Measurements from ENCODE around the gene PRTN3. TPM values are rescaled to one million over a fixed set of nuclear protein-coding genes. Genes with fewer than 3 reads are reported as not detected.
A peak's percentile ranks its signal among the peaks of the same experiment; 100 is the strongest.

PRTN3 gene
- total and polyA plus RNA-seq, 4 donors, result 0.58 to 23.3 (median 9.7) TPM

DNA sequence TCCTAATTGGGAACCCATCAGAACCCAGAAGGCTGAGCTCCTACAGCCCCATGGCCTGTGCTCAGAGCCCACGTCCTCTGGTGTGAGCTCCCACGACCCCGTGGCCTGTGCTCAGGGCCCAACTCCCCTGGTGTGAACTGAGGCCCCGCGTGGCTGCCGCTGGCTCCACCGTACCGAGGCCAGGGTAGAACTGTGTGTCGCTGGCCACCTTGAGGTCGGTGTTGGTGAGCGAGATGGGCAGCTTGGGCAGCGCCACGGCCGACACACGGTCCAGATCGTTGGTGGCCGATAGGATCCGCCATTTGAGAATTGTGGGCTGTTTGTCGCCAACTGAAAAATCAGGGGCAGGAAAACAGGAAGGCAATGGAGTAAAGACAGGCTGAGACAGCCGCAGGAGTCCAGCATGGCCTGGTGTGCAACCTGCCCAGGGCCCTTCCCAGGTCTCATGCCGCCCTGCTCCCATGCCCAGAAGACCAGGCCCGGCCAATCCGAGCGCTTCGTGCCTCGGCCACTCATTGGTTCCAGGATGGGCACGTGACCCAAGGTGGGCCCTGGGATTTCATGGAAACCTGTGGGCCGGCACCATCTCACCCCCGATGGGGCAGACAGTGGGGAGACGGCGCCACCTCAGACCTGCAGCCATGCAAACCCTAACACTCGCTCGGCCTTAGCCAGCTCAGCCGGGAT, 40.7 kb downstream of the PRTN3 start:
- Histone ChIP-seq H3K9me3 (ENCODE audit: control insufficient read depth in 4 of 4, insufficient read depth in 3 of 4, low read length in 3 of 4) (peaks cover 0 to 4% (median 0%) of the 10 kb centered on the region in 4 donors), H3K27me3 (ENCODE audit: control insufficient read depth in 3 of 3, insufficient read depth in 3 of 3, low read length in 2 of 3) (no peaks in the 10 kb centered on the region), H3K4me3 (no peak overlapping the region), H3K36me3 (ENCODE audit: control insufficient read depth in 4 of 4, insufficient read depth in 4 of 4, low read length in 4 of 4) (peaks cover 0 to 81% (median 32%) of the 10 kb centered on the region in 4 donors), H3K4me1 (ENCODE audit: control insufficient read depth in 5 of 5, insufficient read depth in 5 of 5, low read length in 5 of 5) (no peaks in the 10 kb centered on the region), H3K9ac (ENCODE audit: insufficient read depth in 1 of 2, low read length in 2 of 2) (no peak overlapping the region), H3K27ac (ENCODE audit: low read depth in 1 of 2, low read length in 1 of 2) (no peak overlapping the region)
- DNase-seq, result no peak
- TF ChIP-seq, protein P1, sequence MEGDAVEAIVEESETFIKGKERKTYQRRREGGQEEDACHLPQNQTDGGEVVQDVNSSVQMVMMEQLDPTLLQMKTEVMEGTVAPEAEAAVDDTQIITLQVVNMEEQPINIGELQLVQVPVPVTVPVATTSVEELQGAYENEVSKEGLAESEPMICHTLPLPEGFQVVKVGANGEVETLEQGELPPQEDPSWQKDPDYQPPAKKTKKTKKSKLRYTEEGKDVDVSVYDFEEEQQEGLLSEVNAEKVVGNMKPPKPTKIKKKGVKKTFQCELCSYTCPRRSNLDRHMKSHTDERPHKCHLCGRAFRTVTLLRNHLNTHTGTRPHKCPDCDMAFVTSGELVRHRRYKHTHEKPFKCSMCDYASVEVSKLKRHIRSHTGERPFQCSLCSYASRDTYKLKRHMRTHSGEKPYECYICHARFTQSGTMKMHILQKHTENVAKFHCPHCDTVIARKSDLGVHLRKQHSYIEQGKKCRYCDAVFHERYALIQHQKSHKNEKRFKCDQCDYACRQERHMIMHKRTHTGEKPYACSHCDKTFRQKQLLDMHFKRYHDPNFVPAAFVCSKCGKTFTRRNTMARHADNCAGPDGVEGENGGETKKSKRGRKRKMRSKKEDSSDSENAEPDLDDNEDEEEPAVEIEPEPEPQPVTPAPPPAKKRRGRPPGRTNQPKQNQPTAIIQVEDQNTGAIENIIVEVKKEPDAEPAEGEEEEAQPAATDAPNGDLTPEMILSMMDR (IDR thresholded peaks at IDR 0.05; ENCODE audit: control extremely low read depth, extremely low read depth), result no peak
- WGBS, 2 donors, result 98 to 99% methylated on average over 34 of the region's 34 CpGs
- no peak for ATAC-seq (ENCODE audit: insufficient read depth, low FRiP score)

GRCh38 chr19:882871-883497, 42.2 kb downstream of the PRTN3 start:
- no peak overlapping the region for H3K4me3 ChIP-seq
- no peak overlapping the region for H3K27ac ChIP-seq (ENCODE audit: low read depth in 1 of 2, low read length in 1 of 2)
- no peaks in the 10 kb centered on the region for H3K4me1 ChIP-seq (ENCODE audit: control insufficient read depth in 5 of 5, insufficient read depth in 5 of 5, low read length in 5 of 5)
- ATAC-seq (ENCODE audit: insufficient read depth, low FRiP score) (no peak), DNase-seq (no peak)
- H3K36me3 ChIP-seq (ENCODE audit: control insufficient read depth in 4 of 4, insufficient read depth in 4 of 4, low read length in 4 of 4), result peaks cover 0 to 75% (median 35%) of the 10 kb centered on the region in 4 donors
- peaks cover 0 to 4% (median 0%) of the 10 kb centered on the region in 4 donors for H3K9me3 ChIP-seq (ENCODE audit: control insufficient read depth in 4 of 4, insufficient read depth in 3 of 4, low read length in 3 of 4)
- TF ChIP-seq, protein P1 (IDR thresholded peaks at IDR 0.05; ENCODE audit: control extremely low read depth, extremely low read depth), result no peak
- 92 to 98% methylated on average over 16 to 23 of the region's 30 CpGs for WGBS, 2 donors
- H3K27me3 ChIP-seq (ENCODE audit: control insufficient read depth in 3 of 3, insufficient read depth in 3 of 3, low read length in 2 of 3), result no peaks in the 10 kb centered on the region
- H3K9ac ChIP-seq (ENCODE audit: insufficient read depth in 1 of 2, low read length in 2 of 2), result no peak overlapping the region

DNA sequence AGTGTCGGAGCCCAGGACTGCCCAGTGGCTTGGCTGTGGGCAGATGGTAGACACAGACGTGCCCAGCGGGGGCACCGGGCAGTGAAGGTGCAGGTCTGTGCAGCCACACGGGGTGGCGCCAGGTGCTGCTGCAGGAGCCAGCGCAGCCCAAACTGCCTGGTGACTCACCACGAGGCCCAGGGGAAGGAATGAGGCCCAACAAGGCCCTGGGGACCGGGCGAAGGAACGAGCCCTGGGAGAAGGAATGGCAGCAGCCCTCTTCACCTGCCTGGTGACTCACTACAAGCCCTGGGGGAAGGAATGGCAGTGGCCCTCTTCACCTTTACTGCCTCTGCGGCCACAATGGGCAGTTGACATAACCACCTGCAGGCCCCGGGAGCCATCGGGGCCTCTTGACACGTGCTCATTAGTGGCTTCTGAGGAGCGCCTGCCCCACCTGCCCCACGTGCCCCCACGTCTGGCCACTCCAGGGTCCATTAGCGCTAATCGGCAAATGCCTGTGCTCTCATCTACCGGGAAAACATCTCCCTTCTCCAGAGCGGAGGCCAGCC, 42.9 kb downstream of the PRTN3 start:
- TF ChIP-seq, protein P1 (IDR thresholded peaks at IDR 0.05; ENCODE audit: control extremely low read depth, extremely low read depth), result no peak
- H3K27me3 ChIP-seq (ENCODE audit: control insufficient read depth in 3 of 3, insufficient read depth in 3 of 3, low read length in 2 of 3), result no peaks in the 10 kb centered on the region
- no peak overlapping the region for H3K27ac ChIP-seq (ENCODE audit: low read depth in 1 of 2, low read length in 1 of 2)
- no peaks in the 10 kb centered on the region for H3K4me1 ChIP-seq (ENCODE audit: control insufficient read depth in 5 of 5, insufficient read depth in 5 of 5, low read length in 5 of 5)
- 86 to 91% methylated on average over 22 of the region's 22 CpGs for WGBS, 2 donors
- H3K4me3 ChIP-seq, result no peak overlapping the region
- peak; percentile 72 for ATAC-seq (ENCODE audit: insufficient read depth, low FRiP score)
- peaks cover 0 to 4% (median 0%) of the 10 kb centered on the region in 4 donors for H3K9me3 ChIP-seq (ENCODE audit: control insufficient read depth in 4 of 4, insufficient read depth in 3 of 4, low read length in 3 of 4)
- no peak overlapping the region for H3K9ac ChIP-seq (ENCODE audit: insufficient read depth in 1 of 2, low read length in 2 of 2)
- DNase-seq, result no peak
- H3K36me3 ChIP-seq (ENCODE audit: control insufficient read depth in 4 of 4, insufficient read depth in 4 of 4, low read length in 4 of 4), result peaks cover 0 to 77% (median 38%) of the 10 kb centered on the region in 4 donors

All from lung (tissue), 12 donors.